Activated B cell treated with CpG ODN at 0.5 μM for 24 hours (primary cell): ENCODE results near the gene TOM1L1. TPM values are rescaled to one million over a fixed set of nuclear protein-coding genes. Genes with fewer than 3 reads are reported as not detected.

Experiments used
- ATAC-seq: fragments of 200-7000 bp; cut with Tn5 transposase; one replicate; pipeline ENCODE4 v1.10.0; 2021; ENCODE audit warnings: low read depth, mild to moderate bottlenecking, moderate library complexity
- CTCF ChIA-PET: fragments of 350-600 bp; sonication (Branson Sonifier 250); formaldehyde crosslinking; loops from one replicate; lab custom pipeline; 2021; ENCODE audit warnings: antibody characterized with exemption; lab: Charles Lee
- POLR2A ChIA-PET: fragments of 350-600 bp; sonication (Branson Sonifier 250); formaldehyde crosslinking; loops from one replicate; lab custom pipeline; 2021; ENCODE audit warnings: antibody characterized with exemption; lab: Charles Lee
- DNase-seq: peaks from one replicate; pipeline ENCODE4 v3.0.0; 2022
- H3K27ac Mint-ChIP-seq: one replicate; pipeline ENCODE4 v1.8.0; 2020; ENCODE audit warnings: mixed read lengths
- H3K27me3 Mint-ChIP-seq: one replicate; pipeline ENCODE4 v1.8.0; 2021; ENCODE audit warnings: mixed read lengths
- H3K36me3 Mint-ChIP-seq: one replicate; pipeline ENCODE4 v1.8.0; 2021; ENCODE audit warnings: low read depth, mixed read lengths
- H3K4me1 Mint-ChIP-seq: one replicate; pipeline ENCODE4 v1.8.0; 2021; ENCODE audit warnings: mixed read lengths
- H3K4me3 Mint-ChIP-seq: one replicate; pipeline ENCODE4 v1.8.0; 2020; ENCODE audit warnings: mild to moderate bottlenecking, mixed read lengths
- H3K9me3 Mint-ChIP-seq: one replicate; pipeline ENCODE4 v1.8.0; 2020; ENCODE audit warnings: mixed read lengths
- intact Hi-C: fragments of 100-400 bp; cut with micrococcal nuclease; formaldehyde crosslinking; loops from one replicate; pipeline ENCODE4 v1.15.1; 2024
- total RNA-seq: library from RNA; stranded (reverse); gene quantifications from 2 replicates; pipeline ENCODE4 v1.2.3, GENCODE V29; 2022
- TF ChIP-seq, protein P1 (sequence below): fragments of 200-600 bp; IDR thresholded peaks from one replicate; pipeline ENCODE4 v1.8.0; 2022; ENCODE audit warnings: antibody characterized with exemption, mild to moderate bottlenecking

The TOM1L1 gene
- total RNA-seq, 1 donor from 2014 or later = not detected

DNA sequence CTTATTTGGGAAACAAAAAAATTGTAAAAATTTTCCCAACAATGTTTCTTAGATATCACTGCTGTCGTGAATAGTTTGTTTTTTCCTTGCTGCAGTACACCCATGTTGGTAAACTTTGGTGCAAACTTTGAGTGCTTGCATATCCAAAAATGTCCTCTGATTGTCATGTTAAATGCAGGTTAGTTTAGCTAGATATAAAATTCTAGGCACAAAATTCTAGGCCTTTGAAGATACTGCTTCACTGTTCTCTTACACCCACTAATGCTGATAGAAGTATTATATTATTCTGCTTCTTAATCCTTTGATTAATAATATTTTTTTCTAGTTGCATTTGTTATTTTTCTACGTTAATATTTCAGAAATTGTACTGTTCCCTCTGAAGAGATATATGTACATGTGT lies 16.1 kb downstream of the TOM1L1 start:
- H3K36me3 Mint-ChIP-seq = no peaks in the 10 kb centered on the region
- ChIA-PET POLR2A (no interaction called here), CTCF (no interaction called here)
- ATAC-seq (no peak), DNase-seq (no peak)
- no peaks in the 10 kb centered on the region for H3K4me1 Mint-ChIP-seq
- peaks cover 17% of the 10 kb centered on the region for H3K9me3 Mint-ChIP-seq
- H3K27ac Mint-ChIP-seq = no peak overlapping the region
- intact Hi-C loops = no loop called here
- TF ChIP-seq, protein P1, sequence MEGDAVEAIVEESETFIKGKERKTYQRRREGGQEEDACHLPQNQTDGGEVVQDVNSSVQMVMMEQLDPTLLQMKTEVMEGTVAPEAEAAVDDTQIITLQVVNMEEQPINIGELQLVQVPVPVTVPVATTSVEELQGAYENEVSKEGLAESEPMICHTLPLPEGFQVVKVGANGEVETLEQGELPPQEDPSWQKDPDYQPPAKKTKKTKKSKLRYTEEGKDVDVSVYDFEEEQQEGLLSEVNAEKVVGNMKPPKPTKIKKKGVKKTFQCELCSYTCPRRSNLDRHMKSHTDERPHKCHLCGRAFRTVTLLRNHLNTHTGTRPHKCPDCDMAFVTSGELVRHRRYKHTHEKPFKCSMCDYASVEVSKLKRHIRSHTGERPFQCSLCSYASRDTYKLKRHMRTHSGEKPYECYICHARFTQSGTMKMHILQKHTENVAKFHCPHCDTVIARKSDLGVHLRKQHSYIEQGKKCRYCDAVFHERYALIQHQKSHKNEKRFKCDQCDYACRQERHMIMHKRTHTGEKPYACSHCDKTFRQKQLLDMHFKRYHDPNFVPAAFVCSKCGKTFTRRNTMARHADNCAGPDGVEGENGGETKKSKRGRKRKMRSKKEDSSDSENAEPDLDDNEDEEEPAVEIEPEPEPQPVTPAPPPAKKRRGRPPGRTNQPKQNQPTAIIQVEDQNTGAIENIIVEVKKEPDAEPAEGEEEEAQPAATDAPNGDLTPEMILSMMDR = no peak
- H3K27me3 Mint-ChIP-seq = no peaks in the 10 kb centered on the region
- H3K4me3 Mint-ChIP-seq = no peak overlapping the region

DNA sequence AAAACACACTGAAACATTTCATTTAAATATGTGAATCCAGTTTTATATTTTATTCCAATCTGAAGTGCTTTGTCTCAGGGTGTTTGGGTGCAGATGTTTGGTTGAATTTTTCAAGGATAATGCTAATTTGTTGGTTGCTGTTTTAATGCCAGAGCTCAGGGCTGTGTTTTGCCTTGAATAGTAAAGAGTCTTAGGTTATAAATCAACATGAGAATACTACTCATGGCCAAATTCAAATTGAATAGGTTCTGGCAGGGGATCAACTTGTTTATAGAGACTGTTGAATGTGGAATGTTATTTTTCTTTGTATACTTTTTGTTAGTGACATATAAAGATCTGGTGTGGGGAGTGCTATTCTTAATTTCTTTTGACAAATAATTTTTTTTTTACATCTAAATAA lies 18.8 kb downstream of the TOM1L1 start:
- DNase-seq (no peak), ATAC-seq (no peak)
- no peaks in the 10 kb centered on the region for H3K27me3 Mint-ChIP-seq
- ChIA-PET POLR2A (no interaction called here), CTCF (no interaction called here)
- no peaks in the 10 kb centered on the region for H3K36me3 Mint-ChIP-seq
- TF ChIP-seq, protein P1 = no peak
- no peaks in the 10 kb centered on the region for H3K4me1 Mint-ChIP-seq
- no peak overlapping the region for H3K27ac Mint-ChIP-seq
- no peak overlapping the region for H3K4me3 Mint-ChIP-seq
- intact Hi-C loops = no loop called here
- H3K9me3 Mint-ChIP-seq = peaks cover 17% of the 10 kb centered on the region

DNA sequence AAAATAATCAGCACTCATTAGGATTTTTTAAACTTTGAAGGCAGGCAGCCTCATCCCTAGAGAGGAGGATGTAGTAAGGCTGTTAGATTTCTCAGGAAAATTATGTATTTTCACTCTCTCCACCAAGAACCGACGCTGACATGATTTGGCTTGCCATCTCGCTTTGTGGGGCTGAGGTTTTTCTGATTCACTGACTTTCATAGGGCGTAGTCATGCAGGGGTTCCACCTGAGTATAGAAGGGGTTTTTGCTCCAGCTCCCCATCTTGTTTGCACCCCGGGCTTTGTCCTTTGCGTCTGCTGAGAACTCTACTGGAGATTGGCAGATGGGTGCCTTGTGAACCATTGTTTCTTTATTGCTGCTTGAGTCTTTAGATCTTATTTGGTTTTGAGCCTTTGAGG lies 20.2 kb downstream of the TOM1L1 start:
- H3K9me3 Mint-ChIP-seq = peaks cover 17% of the 10 kb centered on the region
- DNase-seq (no peak), ATAC-seq (no peak)
- no peak overlapping the region for H3K27ac Mint-ChIP-seq
- no peak overlapping the region for H3K4me3 Mint-ChIP-seq
- intact Hi-C loops = no loop called here
- TF ChIP-seq, protein P1 = no peak
- H3K27me3 Mint-ChIP-seq = no peaks in the 10 kb centered on the region
- CTCF ChIA-PET = no interaction called here
- POLR2A ChIA-PET = no interaction called here
- no peaks in the 10 kb centered on the region for H3K4me1 Mint-ChIP-seq
- no peaks in the 10 kb centered on the region for H3K36me3 Mint-ChIP-seq

DNA sequence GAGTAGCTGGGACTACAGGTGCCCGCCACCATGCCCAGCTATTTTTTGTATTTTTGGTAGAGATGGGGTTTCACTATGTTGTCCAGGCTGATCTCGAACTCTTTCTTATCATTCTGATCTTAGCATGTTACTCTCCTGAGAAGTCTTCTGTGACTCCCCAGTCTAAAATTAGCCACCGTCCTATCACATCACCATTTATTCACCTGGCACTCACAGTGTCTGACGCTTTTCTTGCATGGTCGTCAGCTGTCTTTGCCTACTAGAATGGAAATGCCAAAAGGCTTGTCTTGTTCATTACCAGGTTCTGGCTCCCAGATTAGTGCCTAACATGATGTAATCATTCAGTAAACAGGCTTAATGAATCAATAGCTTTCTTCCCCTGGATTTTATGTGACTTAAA lies 23.8 kb downstream of the TOM1L1 start:
- TF ChIP-seq, protein P1 = no peak
- ChIA-PET CTCF (no interaction called here), POLR2A (no interaction called here)
- Mint-ChIP-seq H3K9me3 (no peaks in the 10 kb centered on the region), H3K27ac (no peak overlapping the region), H3K27me3 (no peaks in the 10 kb centered on the region), H3K4me3 (no peak overlapping the region), H3K36me3 (no peaks in the 10 kb centered on the region), H3K4me1 (no peaks in the 10 kb centered on the region)
- no peak for DNase-seq
- intact Hi-C loops = no loop called here
- no peak for ATAC-seq

DNA sequence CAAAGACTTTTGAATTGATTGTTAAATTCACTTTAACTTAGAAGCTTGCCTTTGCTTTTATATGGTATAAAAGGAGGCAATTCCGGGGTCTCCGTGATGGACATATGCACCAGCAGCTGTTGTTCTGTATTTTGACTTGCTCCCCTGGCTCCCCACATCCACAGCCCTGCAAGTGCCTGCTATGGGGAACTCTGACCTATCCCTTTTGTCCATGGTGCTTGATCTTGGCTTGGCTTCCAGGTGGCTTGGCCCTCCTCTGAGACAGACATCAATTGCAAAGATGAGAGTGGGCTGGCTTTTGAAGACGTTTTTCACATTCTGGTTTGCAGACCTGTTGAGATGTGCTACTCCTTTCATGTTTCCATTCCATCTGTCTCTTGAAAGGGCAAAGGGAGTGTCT lies 26.9 kb downstream of the TOM1L1 start:
- H3K9me3 Mint-ChIP-seq = no peaks in the 10 kb centered on the region
- no peaks in the 10 kb centered on the region for H3K36me3 Mint-ChIP-seq
- POLR2A ChIA-PET = no interaction called here
- no peak overlapping the region for H3K27ac Mint-ChIP-seq
- CTCF ChIA-PET = no interaction called here
- intact Hi-C loops = no loop called here
- no peak overlapping the region for H3K4me3 Mint-ChIP-seq
- no peaks in the 10 kb centered on the region for H3K4me1 Mint-ChIP-seq
- ATAC-seq (no peak), DNase-seq (no peak)
- no peaks in the 10 kb centered on the region for H3K27me3 Mint-ChIP-seq
- TF ChIP-seq, protein P1 = no peak
